Amygdala (tissue), 56 donors: ENCODE results near the gene FUT8.

Experiments used
- DNase-seq, 56 donors: peaks; one replicate each; lab custom pipeline; 2025; lab: John Stamatoyannopoulos, UW

The FUT8 gene

GRCh38 chr14:65792208-65792905, 379.8 kb downstream of the FUT8 start:
- DNase-seq: no peak
